T-helper 2 cell (primary cell): ENCODE measurements around the gene MID1IP1.

Experiments
- DNase-seq, 5 experiments: peaks; one replicate each; pipeline versions ENCODE4 v3.0.0 to v3.0.0-alpha.2; 2012 to 2022

MID1IP1 gene

DNA sequence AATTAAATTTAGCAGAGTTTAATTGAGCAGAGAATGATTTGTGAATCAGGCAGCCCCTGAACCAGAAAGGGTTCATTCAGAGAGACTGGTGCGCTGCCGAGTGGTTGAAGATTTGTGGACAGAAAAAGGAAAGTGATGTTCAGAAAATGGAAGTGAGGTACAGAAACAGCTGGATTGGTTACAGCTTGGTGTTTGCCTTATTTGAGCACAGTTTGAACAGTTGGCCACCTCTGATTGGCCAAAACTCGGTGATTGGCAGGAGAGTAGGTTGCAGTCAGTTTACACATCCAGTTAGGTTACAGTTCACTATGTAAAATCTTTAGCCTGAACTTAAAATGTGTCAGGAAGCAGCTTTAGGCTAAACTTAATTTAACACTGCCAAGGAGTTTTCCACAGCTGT, 14.9 kb downstream of the MID1IP1 start:
- peak in 1 of 5 experiments; percentile 84 for DNase-seq

- DNase-seq, result peak in 1 of 5 experiments; percentile 57
These were observed 15.9 kb downstream of the MID1IP1 start for GRCh38 chrX:38817004-38817703.

GRCh38 chrX:38819163-38819562, 17.9 kb downstream of the MID1IP1 start:
- DNase-seq, result no peak

- DNase-seq, result no peak
These were observed 18.4 kb downstream of the MID1IP1 start for GRCh38 chrX:38819709-38820108.

- no peak for DNase-seq
These were observed 19.5 kb downstream of the MID1IP1 start for GRCh38 chrX:38820751-38821150.

DNA sequence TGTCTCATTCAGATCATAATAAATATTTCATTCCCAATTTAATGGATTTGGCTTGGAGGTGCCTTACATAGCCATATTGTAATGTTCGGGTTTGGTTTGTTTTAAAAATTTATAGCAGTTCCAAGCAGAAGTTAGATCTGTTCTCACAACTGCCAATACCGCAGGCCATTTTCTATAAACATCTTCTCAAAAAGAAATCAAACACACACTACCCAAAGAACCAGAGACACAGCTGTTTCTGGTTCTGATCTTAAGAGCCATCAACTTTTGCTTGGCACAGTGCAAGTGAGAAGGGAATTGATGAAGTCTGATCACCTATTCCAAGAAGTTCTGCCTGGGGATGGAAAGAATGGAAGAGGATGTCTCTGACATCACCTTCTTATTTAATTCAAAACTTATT, 22.9 kb downstream of the MID1IP1 start:
- DNase-seq, result no peak

GRCh38 chrX:38831949-38832348, 30.7 kb downstream of the MID1IP1 start:
- no peak for DNase-seq

GRCh38 chrX:38837389-38837788, 36.1 kb downstream of the MID1IP1 start:
- no peak for DNase-seq

DNA sequence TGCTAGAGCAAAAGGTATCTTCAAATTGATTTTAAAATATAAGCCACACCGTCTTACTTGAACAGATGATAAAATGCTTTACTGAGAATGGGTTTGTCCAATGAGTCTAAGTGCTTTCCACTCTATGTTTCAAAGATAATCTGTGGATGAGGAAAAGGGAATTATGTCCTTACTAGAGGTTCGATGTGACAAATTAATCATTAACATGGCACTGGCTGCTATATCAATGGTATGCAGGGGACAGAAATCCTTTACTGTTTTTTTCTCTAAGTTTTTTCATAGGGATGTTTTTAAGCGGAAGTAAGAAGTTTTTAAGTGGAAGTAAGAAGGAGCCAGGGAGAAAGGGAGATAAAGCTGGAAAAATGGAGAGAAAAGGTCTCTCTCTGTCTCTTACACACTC, 38.0 kb downstream of the MID1IP1 start:
- DNase-seq, result no peak

DNA sequence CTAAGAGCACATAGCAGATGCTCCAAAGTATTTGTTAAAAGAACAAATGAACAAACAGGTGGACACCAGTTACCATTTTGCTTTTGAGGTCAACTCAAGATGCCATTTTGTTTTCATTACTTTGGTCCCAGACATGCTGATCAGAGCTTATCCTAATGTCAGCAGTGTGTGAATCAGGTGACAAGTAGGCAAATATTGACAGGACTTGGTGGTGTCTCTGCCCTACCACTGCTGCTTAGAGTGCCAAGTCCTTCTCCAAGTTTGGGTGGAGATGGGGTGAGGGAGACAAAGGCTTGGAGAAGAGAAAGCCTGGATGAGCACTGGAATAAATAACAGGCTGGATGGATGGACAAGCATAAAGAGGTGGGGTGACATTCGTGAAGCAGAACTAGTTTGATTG, 38.7 kb downstream of the MID1IP1 start:
- no peak for DNase-seq

DNA sequence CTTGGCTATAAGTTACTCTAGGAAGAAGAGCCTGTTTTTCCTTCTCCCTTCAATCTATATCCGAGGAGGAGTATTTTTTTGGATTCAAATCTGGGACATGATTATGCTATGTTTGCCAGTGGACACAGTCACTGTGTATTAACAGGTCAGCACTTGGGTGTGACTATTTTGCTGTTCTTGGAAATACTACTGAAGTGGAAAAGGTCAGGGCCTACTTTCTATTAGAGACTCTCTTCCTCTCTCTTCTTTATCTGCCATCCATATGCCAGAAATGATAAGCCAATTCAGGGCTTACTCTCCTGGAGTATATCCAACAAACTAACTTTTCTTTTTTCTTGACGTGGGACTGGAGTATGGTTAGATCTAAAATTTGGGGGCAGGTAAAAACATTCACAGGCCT, 40.5 kb downstream of the MID1IP1 start:
- no peak for DNase-seq

DNA sequence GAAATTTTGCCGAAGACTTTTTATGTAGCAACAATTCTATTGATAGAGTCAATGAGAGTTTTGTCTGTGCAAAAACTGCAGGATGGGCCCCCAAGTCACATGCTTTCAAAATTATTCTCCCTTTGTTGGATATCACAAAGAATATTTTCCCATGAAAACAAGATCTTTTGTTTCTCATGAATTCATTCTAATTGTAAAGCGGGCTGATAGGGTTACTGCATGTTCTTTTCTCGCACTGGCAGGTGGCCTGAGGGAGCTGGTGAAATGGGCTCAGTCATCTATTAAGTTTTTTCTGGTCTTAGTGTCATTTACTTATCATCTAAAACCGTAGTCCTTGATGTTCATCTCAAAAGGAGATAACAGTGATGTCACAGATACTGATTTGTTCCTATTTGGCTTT, 44.2 kb downstream of the MID1IP1 start:
- DNase-seq, result no peak

DNA sequence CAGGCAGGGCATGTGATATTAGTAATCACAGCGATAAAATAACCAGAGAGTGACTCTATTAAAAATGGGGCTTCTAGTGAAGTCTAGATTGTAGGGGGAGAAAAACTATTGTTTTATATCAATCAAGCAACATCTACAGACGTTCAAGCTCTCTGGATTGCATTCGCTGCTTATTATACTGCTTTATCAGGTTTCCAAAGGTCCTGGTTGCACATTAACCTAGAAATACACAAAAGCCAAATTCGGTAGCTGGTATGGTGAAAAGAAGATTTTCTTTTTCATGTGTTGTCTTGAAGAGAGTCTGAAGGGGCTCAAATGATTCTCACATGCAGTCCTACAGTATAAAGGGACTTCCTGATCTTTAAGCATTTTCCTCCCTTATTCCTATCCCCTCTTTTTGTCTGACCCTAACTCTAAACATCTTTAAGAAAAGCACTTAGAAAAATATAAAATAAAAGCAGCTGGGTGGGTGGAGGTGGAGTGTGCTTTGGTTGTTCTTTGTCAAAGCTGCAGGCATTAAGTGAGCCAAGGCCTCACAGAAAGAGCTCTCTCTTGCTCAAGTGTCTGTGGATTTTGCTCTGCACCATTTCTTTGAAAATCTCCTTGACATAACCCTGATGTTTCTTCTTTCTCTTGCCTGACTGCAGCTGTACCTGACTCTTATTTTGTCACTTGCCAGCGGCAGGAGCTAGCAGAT, 46.1 kb downstream of the MID1IP1 start:
- DNase-seq, result no peak

DNA sequence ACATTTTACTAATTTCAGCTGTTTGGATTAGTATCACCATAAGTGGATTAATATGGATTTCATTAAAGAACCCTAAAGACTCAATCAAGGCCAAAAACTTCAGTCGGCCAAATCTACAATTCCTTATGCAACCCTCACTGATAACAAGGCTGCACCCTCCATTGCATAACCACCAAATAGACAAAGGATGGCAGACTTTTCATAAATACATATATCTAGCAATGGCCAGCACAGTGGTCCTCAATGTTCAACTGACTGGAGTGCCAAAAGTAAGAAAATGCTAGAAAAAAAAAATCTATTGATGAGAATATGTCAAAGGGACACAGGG, 46.6 kb downstream of the MID1IP1 start:
- DNase-seq, result no peak

DNA sequence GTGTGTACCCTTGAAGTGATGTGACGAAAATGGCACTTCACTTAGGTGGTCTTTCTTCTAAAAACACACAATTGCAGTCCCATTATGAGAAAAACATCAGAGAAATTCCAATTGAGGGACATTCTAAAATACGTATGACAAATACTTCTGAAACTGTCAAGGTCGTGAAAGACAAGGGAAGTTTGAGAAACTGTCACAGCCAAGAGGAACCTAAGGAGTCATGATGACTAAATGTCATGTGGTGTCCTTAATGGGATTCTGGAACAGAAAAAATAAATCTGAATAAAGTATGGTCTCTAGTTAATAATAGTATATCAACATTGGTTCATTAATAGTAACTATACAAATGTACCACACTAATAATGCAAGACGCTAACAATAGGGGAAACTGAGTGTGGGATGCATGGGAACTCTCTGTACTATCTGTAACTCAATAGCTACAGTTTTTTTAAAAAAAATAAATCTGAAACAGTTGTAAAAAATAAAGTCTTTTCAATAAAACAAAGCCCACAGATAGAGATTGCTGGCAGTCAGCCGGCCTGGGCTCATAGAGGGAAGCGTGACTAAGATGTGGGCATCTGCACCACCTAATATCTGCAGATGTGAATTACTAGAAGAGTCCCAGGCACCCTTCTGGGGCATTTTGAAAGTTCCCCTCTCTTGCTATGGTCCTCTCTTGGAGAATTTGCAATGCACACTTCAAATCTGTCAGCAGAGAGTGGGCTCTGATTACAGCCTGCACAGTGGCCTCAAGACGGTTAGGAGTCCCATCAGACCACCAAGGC, 47.6 kb downstream of the MID1IP1 start:
- DNase-seq, result no peak

GRCh38 chrX:38850807-38851544, 49.7 kb downstream of the MID1IP1 start:
- no peak for DNase-seq

DNA sequence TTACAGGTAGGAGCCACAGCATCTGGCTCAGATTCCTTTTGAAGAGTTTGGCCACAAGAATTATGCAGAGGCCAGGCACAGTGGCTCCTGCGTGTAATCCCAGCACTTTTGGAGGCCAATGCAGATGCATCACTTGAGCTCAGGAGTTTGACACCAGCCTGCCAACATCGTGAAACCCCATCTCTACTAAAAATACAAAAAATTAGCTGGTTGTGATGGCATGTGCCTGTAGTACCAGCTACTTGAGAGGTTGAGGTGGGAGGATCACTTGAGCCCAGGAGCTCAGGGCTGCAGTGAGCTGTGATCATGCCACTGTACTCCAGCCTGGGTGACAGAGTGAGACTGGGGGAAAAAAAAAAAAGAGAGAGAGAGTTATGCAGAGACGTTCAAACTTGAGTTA, 53.0 kb downstream of the MID1IP1 start:
- no peak for DNase-seq
